GM13977 (cell line): ENCODE results near the gene SLC6A6.

Source experiments
- DNase-seq: peaks from one replicate; pipeline ENCODE4 v3.0.0; 2012; ENCODE audit warnings: low spot score
- in situ Hi-C: fragments of 300-500 bp; cut with MboI; formaldehyde crosslinking; loops from one replicate; pipeline ENCODE4 v1.12.0; 2022; ENCODE audit warnings: low sequenced_read_pairs, low pct_unique_long_range_greater_than_20kb, mixed read lengths, inconsistent platforms; ENCODE audit not compliant: unreplicated experiment
- TF ChIP-seq, protein P1 (sequence below): IDR thresholded peaks from 2 replicates; pipeline ENCODE4 v1.5.1; 2012; ENCODE audit warnings: mild to moderate bottlenecking, control low read depth; ENCODE audit not compliant: insufficient read depth; ENCODE audit errors: extremely low read depth, missing control alignments

Gene SLC6A6

DNA sequence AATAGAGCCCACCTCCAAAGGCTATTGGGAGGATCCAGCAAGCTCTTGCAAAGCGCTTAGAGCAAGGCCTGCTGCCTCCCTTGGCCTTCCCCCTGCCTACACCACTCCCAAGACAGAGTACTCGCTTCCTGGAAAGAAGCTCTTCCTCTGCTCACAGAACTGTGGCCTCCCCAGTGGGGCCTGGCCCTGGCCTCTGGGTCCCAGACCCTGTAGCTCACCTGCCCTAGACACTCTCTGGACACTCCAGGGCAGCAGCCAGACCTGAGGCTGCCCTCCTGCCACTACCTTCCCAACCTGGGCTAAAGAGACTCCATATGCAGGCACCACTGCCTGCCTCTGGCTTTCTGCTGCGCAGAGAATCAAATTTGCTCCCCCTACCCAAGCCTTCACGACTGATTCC is 87.8 kb downstream of the SLC6A6 start:
- TF ChIP-seq, protein P1, sequence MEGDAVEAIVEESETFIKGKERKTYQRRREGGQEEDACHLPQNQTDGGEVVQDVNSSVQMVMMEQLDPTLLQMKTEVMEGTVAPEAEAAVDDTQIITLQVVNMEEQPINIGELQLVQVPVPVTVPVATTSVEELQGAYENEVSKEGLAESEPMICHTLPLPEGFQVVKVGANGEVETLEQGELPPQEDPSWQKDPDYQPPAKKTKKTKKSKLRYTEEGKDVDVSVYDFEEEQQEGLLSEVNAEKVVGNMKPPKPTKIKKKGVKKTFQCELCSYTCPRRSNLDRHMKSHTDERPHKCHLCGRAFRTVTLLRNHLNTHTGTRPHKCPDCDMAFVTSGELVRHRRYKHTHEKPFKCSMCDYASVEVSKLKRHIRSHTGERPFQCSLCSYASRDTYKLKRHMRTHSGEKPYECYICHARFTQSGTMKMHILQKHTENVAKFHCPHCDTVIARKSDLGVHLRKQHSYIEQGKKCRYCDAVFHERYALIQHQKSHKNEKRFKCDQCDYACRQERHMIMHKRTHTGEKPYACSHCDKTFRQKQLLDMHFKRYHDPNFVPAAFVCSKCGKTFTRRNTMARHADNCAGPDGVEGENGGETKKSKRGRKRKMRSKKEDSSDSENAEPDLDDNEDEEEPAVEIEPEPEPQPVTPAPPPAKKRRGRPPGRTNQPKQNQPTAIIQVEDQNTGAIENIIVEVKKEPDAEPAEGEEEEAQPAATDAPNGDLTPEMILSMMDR = no peak
- in situ Hi-C loops = no loop called here
- DNase-seq = no peak

DNA sequence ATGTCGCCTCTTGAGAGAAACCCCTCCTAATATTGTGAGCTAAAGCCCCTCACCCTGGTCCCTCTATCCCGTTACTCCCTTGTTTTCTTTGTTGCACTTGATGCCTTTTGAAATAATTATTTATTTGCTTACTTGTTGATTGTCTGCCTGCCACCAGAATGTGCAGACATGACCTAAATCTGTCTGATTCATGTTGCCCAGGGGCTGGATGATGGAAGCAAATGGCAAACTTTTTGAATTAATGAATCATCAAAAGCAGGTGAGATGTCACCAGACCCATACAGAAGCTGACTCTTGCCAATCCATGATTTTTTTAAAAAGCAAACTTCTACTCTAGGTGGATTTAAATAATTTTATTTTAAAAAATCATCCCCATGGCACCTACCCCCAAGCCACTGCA is 88.4 kb downstream of the SLC6A6 start:
- TF ChIP-seq, protein P1 = no peak
- in situ Hi-C loops = no loop called here
- DNase-seq = no peak

DNA sequence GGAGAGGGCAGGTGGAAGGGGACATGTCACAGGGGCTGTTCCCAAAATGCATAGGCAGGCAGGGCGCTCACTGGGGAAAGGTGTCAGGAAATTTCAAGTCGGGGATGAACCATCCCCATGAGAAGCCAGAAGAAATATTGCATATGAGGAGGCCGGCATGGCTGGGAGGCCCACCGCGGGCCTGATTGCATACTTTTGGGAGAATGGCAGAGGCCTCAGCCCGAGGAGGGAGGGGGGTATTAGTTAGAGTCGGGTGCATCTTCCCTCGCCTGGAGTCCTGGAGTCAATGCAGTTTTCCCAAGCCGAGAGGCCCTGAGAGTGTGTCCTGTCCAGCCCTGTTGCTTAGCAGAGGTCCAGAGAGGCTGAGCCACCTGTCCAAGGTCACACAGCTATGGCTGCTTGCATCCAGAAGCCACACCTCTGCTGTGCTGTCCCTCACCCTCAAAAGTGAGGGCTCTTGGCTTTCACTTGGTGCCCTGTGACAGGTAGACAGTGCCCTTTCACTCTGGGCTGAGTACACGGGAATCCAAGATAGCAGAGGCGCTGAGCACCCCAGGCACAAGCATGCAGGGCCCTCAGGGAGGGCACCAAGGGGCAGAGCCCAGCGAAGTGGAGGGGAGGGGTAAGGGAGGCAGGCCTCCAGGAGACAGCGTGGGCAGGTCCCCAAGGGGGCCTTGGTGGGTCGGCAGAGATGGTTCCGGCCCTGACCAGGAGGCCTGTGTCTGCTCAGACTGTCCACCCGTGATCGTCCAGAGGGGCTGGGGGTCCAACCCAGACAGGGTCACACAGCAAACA is 89.2 kb downstream of the SLC6A6 start:
- TF ChIP-seq, protein P1 = no peak
- in situ Hi-C loops = no loop called here
- no peak for DNase-seq

DNA sequence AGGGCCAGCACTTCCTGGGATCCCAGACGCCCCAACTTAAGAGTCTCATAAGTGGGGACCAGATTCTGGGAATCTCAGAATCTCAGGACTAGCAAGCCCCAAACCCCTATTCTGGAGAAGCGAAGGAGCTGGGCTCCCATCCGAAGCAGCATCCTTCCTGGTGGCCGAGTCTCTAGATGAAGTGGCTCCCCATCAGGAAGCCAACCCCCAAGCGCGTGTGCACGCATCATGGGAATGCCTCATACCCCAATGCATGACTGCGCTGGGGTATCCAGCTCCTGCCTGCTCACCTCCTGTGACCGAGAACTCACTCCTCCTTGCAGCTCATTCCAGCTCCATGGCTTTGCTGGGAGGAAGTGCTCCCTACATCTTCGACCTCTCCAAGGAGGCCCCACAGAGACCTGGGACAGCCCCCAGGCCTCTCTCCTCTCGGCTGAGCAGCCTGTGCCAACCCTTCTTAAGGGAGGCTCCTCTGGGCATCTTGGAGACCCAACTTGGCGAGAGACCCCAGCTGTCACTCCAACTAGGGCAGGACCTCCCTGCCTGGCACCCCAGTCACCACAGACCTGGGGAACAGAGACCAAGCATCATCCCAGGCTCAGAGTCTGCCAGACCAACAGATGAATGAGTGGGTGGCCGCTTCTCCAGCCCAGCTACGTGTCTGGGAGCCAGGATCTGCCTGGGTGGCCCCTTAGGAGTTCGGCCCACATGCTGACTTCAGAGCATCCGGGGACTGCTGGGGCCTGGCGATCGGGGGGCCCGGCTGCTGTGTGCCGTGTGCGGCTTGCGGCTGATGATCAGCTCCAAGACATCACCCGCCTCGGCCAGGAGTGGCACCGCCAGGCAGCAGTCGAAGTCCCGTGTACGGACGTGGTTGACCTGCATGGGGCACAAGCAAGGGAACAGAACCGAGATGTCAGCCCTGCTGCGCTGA is 90.8 kb downstream of the SLC6A6 start:
- TF ChIP-seq, protein P1 = no peak
- in situ Hi-C loops = no loop called here
- no peak for DNase-seq

DNA sequence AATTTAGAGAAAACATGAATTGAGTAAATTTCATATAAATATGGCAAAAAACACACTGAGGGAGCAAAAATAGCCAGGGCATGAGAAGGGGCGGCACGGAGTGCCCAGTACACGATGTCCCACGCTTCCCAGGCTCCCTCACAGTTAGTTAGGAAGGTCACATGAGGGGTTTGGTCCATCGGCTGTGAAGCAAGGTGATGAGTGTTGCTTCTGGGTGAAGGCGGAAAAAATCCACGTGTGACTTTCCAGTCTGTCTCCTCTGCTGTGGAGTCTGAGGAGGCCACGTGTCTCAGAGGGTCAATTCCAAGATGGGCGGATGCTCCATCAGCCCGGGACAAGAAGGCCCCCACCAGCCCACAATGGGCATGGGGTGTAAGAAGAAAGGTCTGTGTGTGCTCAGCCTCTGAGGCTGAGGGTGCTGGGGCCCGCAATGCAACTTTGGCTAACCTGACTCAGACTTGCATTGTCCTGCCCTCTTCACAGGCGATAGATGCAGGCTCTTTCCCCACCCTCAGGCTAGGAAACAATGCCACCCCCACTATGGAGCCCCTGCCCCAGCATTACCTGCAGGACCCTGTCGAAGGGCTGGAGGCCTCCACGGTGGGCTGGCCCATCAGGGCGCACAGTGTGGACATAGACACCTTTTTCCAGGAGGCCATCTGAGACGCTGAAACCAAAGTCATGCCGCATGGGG is 92.0 kb downstream of the SLC6A6 start:
- TF ChIP-seq, protein P1 = no peak
- in situ Hi-C loops = no loop called here
- DNase-seq = no peak

DNA sequence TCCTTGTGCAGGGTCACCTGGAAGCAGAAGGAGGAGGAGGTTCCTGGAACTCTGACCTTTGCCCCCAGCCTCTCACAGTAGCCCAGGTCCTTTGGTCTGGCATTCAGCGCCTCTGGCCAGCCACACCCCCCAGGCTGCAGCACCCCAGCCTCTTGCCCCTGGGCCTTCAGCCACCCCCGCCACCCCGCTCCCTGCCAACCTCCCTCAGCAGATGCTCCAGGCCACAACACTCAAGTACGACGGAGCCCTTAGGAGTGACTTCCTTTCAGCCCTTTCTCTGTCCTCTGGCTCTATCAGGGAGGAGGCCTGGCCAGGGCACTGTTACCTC is 92.5 kb downstream of the SLC6A6 start:
- TF ChIP-seq, protein P1 = no peak
- in situ Hi-C loops = no loop called here
- DNase-seq = no peak
